Calu3 (cell line): Measurements from ENCODE around the gene COX10. TPM values are rescaled to one million over a fixed set of nuclear protein-coding genes. Genes with fewer than 3 reads are reported as not detected.

Experiments used
- BruUV-seq: library from RNA; stranded (reverse); fragments of 400-500 nt; replicated peaks from 2 replicates; lab custom pipeline; 2021; lab: Mats Ljungman, UMichigan
- CTCF ChIA-PET: fragments of 300-600 bp; sonication (Branson Sonifier 250); formaldehyde crosslinking; loops from one replicate; lab custom pipeline; 2022; ENCODE audit warnings: antibody characterized with exemption; lab: Charles Lee
- DNase-seq: peaks from one replicate; pipeline ENCODE4 v3.0.0; 2022
- H3K27ac Mint-ChIP-seq: one replicate; pipeline ENCODE4 v1.8.0; 2022; ENCODE audit warnings: mixed read lengths; ENCODE audit not compliant: unreplicated experiment
- H3K27me3 Mint-ChIP-seq: one replicate; pipeline ENCODE4 v1.8.0; 2022; ENCODE audit warnings: mixed read lengths; ENCODE audit not compliant: unreplicated experiment
- H3K36me3 Mint-ChIP-seq: one replicate; pipeline ENCODE4 v1.8.0; 2022; ENCODE audit warnings: mild to moderate bottlenecking, moderate library complexity, mixed read lengths; ENCODE audit not compliant: insufficient read depth, unreplicated experiment
- H3K4me1 Mint-ChIP-seq: one replicate; pipeline ENCODE4 v1.8.0; 2022; ENCODE audit warnings: mild to moderate bottlenecking, low read depth, mixed read lengths; ENCODE audit not compliant: unreplicated experiment
- H3K4me3 Mint-ChIP-seq: one replicate; pipeline ENCODE4 v1.8.0; 2022; ENCODE audit warnings: mild to moderate bottlenecking, low read depth, moderate library complexity, mixed read lengths; ENCODE audit not compliant: unreplicated experiment
- H3K9me3 Mint-ChIP-seq: one replicate; pipeline ENCODE4 v1.8.0; 2022; ENCODE audit warnings: low read depth, mixed read lengths; ENCODE audit not compliant: unreplicated experiment
- CTCF ChIP-seq: fragments of 200-600 bp; IDR thresholded peaks from one replicate; pipeline ENCODE4 v1.8.0; 2022; ENCODE audit warnings: antibody characterized with exemption; ENCODE audit not compliant: unreplicated experiment
- intact Hi-C: fragments of 100-400 bp; cut with micrococcal nuclease; formaldehyde crosslinking; loops from one replicate; pipeline ENCODE4 v1.10.0; 2022; ENCODE audit not compliant: unreplicated experiment
- total RNA-seq: library from RNA; stranded (reverse); gene quantifications from 2 replicates; pipeline ENCODE4 v1.2.3, GENCODE V29; 2022

Gene COX10
- total RNA-seq, 1 experiment from 2014 or later, result 17.2 TPM

GRCh38 chr17:14107889-14108288, 38.6 kb downstream of the COX10 start:
- intact Hi-C loops, result no loop called here
- TF ChIP-seq CTCF, result no peak
- Mint-ChIP-seq H3K27me3 (no peaks in the 10 kb centered on the region), H3K4me1 (no peaks in the 10 kb centered on the region), H3K27ac (no peak overlapping the region), H3K9me3 (no peaks in the 10 kb centered on the region), H3K36me3 (no peaks in the 10 kb centered on the region), H3K4me3 (no peak overlapping the region)
- DNase-seq, result no peak
- BruUV-seq, result no TSS peak
- CTCF ChIA-PET, result no interaction called here

GRCh38 chr17:14112407-14112806, 43.1 kb downstream of the COX10 start:
- no peaks in the 10 kb centered on the region for H3K9me3 Mint-ChIP-seq
- intact Hi-C loops, result no loop called here

DNA sequence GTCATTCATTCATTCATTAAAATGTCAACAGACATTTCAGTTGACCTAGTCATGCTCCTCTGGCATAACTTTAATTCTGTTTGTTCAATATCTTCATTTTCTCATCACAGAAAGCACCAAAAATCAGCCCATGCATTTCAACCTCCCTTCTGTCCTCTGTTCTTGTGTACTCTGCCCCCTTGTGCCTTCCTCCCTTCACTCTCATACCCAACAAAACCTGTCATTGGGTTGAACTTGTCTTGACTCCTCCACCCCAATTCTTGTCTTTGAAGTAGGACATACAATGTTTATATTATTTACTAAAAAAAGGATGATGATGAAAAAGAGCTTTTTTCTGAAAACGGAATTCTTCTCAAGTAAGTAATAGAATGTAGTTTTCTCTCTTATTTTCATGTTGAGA, 43.8 kb downstream of the COX10 start:
- Mint-ChIP-seq H3K9me3 (no peaks in the 10 kb centered on the region), H3K4me1 (no peaks in the 10 kb centered on the region), H3K27me3 (no peaks in the 10 kb centered on the region), H3K4me3 (no peak overlapping the region), H3K36me3 (no peaks in the 10 kb centered on the region), H3K27ac (no peak overlapping the region)
- BruUV-seq, result no TSS peak
- CTCF ChIA-PET, result no interaction called here
- no peak for TF ChIP-seq CTCF
- intact Hi-C loops, result no loop called here
- DNase-seq, result no peak

More at GRCh38 chr17:14112407-14112806, 43.1 kb downstream of the COX10 start:
- Mint-ChIP-seq H3K4me3 (no peak overlapping the region), H3K36me3 (no peaks in the 10 kb centered on the region), H3K4me1 (no peaks in the 10 kb centered on the region), H3K27me3 (no peaks in the 10 kb centered on the region), H3K27ac (no peak overlapping the region)
- no peak for TF ChIP-seq CTCF
- BruUV-seq, result no TSS peak
- no peak for DNase-seq
- CTCF ChIA-PET, result no interaction called here

GRCh38 chr17:14116263-14117024, 47.1 kb downstream of the COX10 start:
- Mint-ChIP-seq H3K4me1 (no peaks in the 10 kb centered on the region), H3K27ac (no peak overlapping the region), H3K36me3 (no peaks in the 10 kb centered on the region), H3K4me3 (no peak overlapping the region), H3K27me3 (no peaks in the 10 kb centered on the region), H3K9me3 (no peaks in the 10 kb centered on the region)
- no peak for DNase-seq
- intact Hi-C loops, result no loop called here
- BruUV-seq, result no TSS peak
- CTCF ChIA-PET, result interaction anchor here (0.7 kb wide), 1 partner anchor 127 kb away, joined by 3 read pairs; no protein-coding TSS in a partner anchor
- no peak for TF ChIP-seq CTCF
